ENCODE measurements around the gene CAPN9. TPM values are rescaled to one million over a fixed set of nuclear protein-coding genes. Genes with fewer than 3 reads are reported as not detected.
A peak's percentile ranks its signal among the peaks of the same experiment; 100 is the strongest.

Gene CAPN9
- total and polyA plus RNA-seq, 2 experiments from 2014 or later, result 0.98 to 3.7 TPM

DNA sequence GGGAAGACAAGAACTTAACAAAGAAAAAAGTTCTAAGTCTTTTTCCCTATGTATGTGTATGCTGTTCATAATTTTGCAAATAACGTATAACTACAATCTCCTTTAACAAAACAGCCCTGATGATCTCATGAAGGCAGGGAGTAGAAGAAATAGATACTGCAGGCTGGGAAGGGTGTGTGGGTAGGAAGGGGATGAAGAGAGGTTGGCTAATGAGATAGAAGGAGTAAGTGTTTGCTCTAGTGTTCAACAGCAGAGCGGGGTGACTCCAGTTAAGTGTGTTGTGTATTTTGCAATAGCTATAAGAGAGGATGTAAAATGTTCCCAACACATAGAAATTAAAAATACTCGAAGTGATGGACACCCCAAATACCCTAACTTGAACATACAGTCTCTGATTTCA is 101.0 kb downstream of the CAPN9 start:
- Histone ChIP-seq H3K36me3 (replicated peaks; ENCODE audit: insufficient read depth, low read depth) (no peaks in the 10 kb centered on the region), H3K27ac (no peak overlapping the region), H3K9me3 (ENCODE audit: low read depth) (no peaks in the 10 kb centered on the region), H3K79me2 (peaks cover 16% of the 10 kb centered on the region), H3K9me2 (replicated peaks; ENCODE audit: insufficient read depth) (no peaks in the 10 kb centered on the region), H4K20me1 (ENCODE audit: insufficient read depth, poor library complexity, severe bottlenecking) (no peaks in the 10 kb centered on the region), H2AFZ (no peak overlapping the region), H3K27me3 (no peaks in the 10 kb centered on the region), H3K4me3 (no peak overlapping the region), H3K4me2 (no peak overlapping the region), H3K4me1 (ENCODE audit: insufficient read depth) (peaks cover 10% of the 10 kb centered on the region)
- WGBS (ENCODE audit: low lambda C conversion rate, missing lambda C conversion rate), result 96% methylated on average over 3 of the region's 3 CpGs
- no peak for DNase-seq (ENCODE audit: low spot score)
- TF ChIP-seq EZH2 (IDR thresholded peaks at IDR 0.05; ENCODE audit: borderline replicate concordance) (no peak), CTCF (IDR thresholded peaks at IDR 0.05; ENCODE audit: poor library complexity) (no peak), EZH2phosphoT487 (IDR thresholded peaks at IDR 0.05; ENCODE audit: low read depth, severe bottlenecking, unreplicated experiment) (no peak)

- no peak for TF ChIP-seq CTCF (IDR thresholded peaks at IDR 0.05; ENCODE audit: poor library complexity)
- TF ChIP-seq EZH2 (IDR thresholded peaks at IDR 0.05; ENCODE audit: borderline replicate concordance), result no peak
- TF ChIP-seq EZH2phosphoT487 (IDR thresholded peaks at IDR 0.05; ENCODE audit: low read depth, severe bottlenecking, unreplicated experiment), result no peak
- no peaks in the 10 kb centered on the region for H3K36me3 ChIP-seq (replicated peaks; ENCODE audit: insufficient read depth, low read depth)
- no peaks in the 10 kb centered on the region for H3K9me3 ChIP-seq (ENCODE audit: low read depth)
- peak overlapping the region; percentile 8 for H3K27ac ChIP-seq
- H3K27me3 ChIP-seq, result no peaks in the 10 kb centered on the region
- no peak overlapping the region for H2AFZ ChIP-seq
- H3K4me1 ChIP-seq (ENCODE audit: insufficient read depth), result peaks cover 10% of the 10 kb centered on the region
- DNase-seq (ENCODE audit: low spot score), result peak; percentile 35
- no peak overlapping the region for H3K4me3 ChIP-seq
- H3K79me2 ChIP-seq, result peaks cover 17% of the 10 kb centered on the region
- H3K4me2 ChIP-seq, result peak overlapping the region; percentile 7
- H3K9me2 ChIP-seq (replicated peaks; ENCODE audit: insufficient read depth), result no peaks in the 10 kb centered on the region
- H4K20me1 ChIP-seq (ENCODE audit: insufficient read depth, poor library complexity, severe bottlenecking), result no peaks in the 10 kb centered on the region
- 65% methylated on average over 14 of the region's 14 CpGs for WGBS (ENCODE audit: low lambda C conversion rate, missing lambda C conversion rate)
These were observed 102.5 kb downstream of the CAPN9 start for GRCh38 chr1:230849451-230850224.

- no peak overlapping the region for H3K4me2 ChIP-seq
- H3K4me3 ChIP-seq, result no peak overlapping the region
- H3K36me3 ChIP-seq (replicated peaks; ENCODE audit: insufficient read depth, low read depth), result no peaks in the 10 kb centered on the region
- no peaks in the 10 kb centered on the region for H3K9me3 ChIP-seq (ENCODE audit: low read depth)
- H2AFZ ChIP-seq, result no peak overlapping the region
- no peaks in the 10 kb centered on the region for H3K27me3 ChIP-seq
- H3K79me2 ChIP-seq, result peaks cover 21% of the 10 kb centered on the region
- DNase-seq (ENCODE audit: low spot score), result no peak
- TF ChIP-seq EZH2 (IDR thresholded peaks at IDR 0.05; ENCODE audit: borderline replicate concordance) (no peak), EZH2phosphoT487 (IDR thresholded peaks at IDR 0.05; ENCODE audit: low read depth, severe bottlenecking, unreplicated experiment) (no peak), CTCF (IDR thresholded peaks at IDR 0.05; ENCODE audit: poor library complexity) (no peak)
- H3K4me1 ChIP-seq (ENCODE audit: insufficient read depth), result peaks cover 10% of the 10 kb centered on the region
- H3K9me2 ChIP-seq (replicated peaks; ENCODE audit: insufficient read depth), result no peaks in the 10 kb centered on the region
- no peaks in the 10 kb centered on the region for H4K20me1 ChIP-seq (ENCODE audit: insufficient read depth, poor library complexity, severe bottlenecking)
- no peak overlapping the region for H3K27ac ChIP-seq
- 76% methylated on average over 5 of the region's 8 CpGs for WGBS (ENCODE audit: low lambda C conversion rate, missing lambda C conversion rate)
These were observed 103.4 kb downstream of the CAPN9 start for GRCh38 chr1:230850547-230850946.

Measured in hepatocyte (in vitro differentiated cells).